Liver (tissue), 9 donors: ENCODE measurements around the gene SYNPO. TPM values are rescaled to one million over a fixed set of nuclear protein-coding genes. Genes with fewer than 3 reads are reported as not detected.

Source experiments
- DNase-seq: peaks from one replicate; pipeline ENCODE4 v3.0.0-alpha.2; 2017; ENCODE audit warnings: low spot score
- H3K27ac ChIP-seq, 2 donors: one replicate each; pipeline ENCODE4 v1.7.0; 2013; ENCODE audit warnings: inconsistent platforms in 2 of 2, low read length in 2 of 2, control low read depth in 1 of 2, low read depth in 1 of 2, mild to moderate bottlenecking in 1 of 2
- H3K27me3 ChIP-seq, 4 donors: one replicate each; pipeline versions ENCODE4 v1.6.1 to v1.7.0; 2013; ENCODE audit warnings: low read length in 3 of 4, inconsistent platforms in 1 of 4, mild to moderate bottlenecking in 1 of 4, moderate library complexity in 1 of 4; ENCODE audit not compliant: control insufficient read depth in 4 of 4, insufficient read depth in 4 of 4
- H3K36me3 ChIP-seq, 4 donors: one replicate each; pipeline versions ENCODE4 v1.6.1 to v1.7.0; 2013; ENCODE audit warnings: low read length in 3 of 4, mild to moderate bottlenecking in 3 of 4, low read depth in 1 of 4, moderate library complexity in 1 of 4; ENCODE audit not compliant: control insufficient read depth in 4 of 4, insufficient read depth in 3 of 4
- H3K4me1 ChIP-seq, 4 donors: one replicate each; pipeline versions ENCODE4 v1.6.1 to v1.7.0; 2013; ENCODE audit warnings: low read length in 3 of 4, mild to moderate bottlenecking in 3 of 4, moderate library complexity in 1 of 4; ENCODE audit not compliant: control insufficient read depth in 4 of 4, insufficient read depth in 4 of 4
- H3K4me3 ChIP-seq, 3 donors: one replicate each; pipeline versions ENCODE4 v1.6.1 to v1.7.0; 2013; ENCODE audit warnings: low read length in 3 of 3, control low read depth in 1 of 3, low read depth in 1 of 3, mild to moderate bottlenecking in 1 of 3
- H3K9ac ChIP-seq, 2 donors: one replicate each; pipeline ENCODE4 v1.7.0; 2013; ENCODE audit warnings: low read length in 2 of 2, mild to moderate bottlenecking in 2 of 2, moderate library complexity in 2 of 2, control low read depth in 1 of 2, low read depth in 1 of 2
- H3K9me3 ChIP-seq, 4 donors: one replicate each; pipeline versions ENCODE4 v1.6.1 to v1.7.0; 2013; ENCODE audit warnings: low read length in 3 of 4; ENCODE audit not compliant: control insufficient read depth in 4 of 4
- CTCF ChIP-seq: fragments of 150-350 bp; IDR thresholded peaks from 2 replicates; pipeline ENCODE4 v1.5.1; 2017; ENCODE audit warnings: improper control_type of control experiment, low read depth, low read length; ENCODE audit not compliant: missing input control
- EGR1 ChIP-seq, 2 donors: IDR thresholded peaks; 2 replicates each; pipeline ENCODE4 v1.6.1; 2016 to 2018; ENCODE audit warnings: antibody characterized with exemption in 2 of 2, low read depth in 2 of 2
- FOXA1 ChIP-seq: IDR thresholded peaks from 2 replicates; pipeline ENCODE4 v1.6.1; 2016; ENCODE audit warnings: antibody characterized with exemption
- FOXA2 ChIP-seq: IDR thresholded peaks from 2 replicates; pipeline ENCODE4 v1.6.1; 2016; ENCODE audit warnings: antibody characterized with exemption
- GABPA ChIP-seq, 2 donors: IDR thresholded peaks in 1 of 2; conservative IDR thresholded peaks in 1 of 2; 2 replicates each; pipeline ENCODE4 v1.6.1; 2016; ENCODE audit warnings: antibody characterized with exemption in 2 of 2, mild to moderate bottlenecking in 1 of 2, moderate library complexity in 1 of 2
- HNF4G ChIP-seq: IDR thresholded peaks from 2 replicates; pipeline ENCODE4 v1.6.1; 2016; ENCODE audit warnings: antibody characterized with exemption
- JUND ChIP-seq, 2 donors: IDR thresholded peaks; 2 replicates each; pipeline ENCODE4 v1.6.1; 2016; ENCODE audit warnings: antibody characterized with exemption in 2 of 2
- MAX ChIP-seq: IDR thresholded peaks from 2 replicates; pipeline ENCODE4 v1.6.1; 2016; ENCODE audit warnings: antibody characterized with exemption
- NR2F2 ChIP-seq: IDR thresholded peaks from 2 replicates; pipeline ENCODE4 v1.6.1; 2016; ENCODE audit warnings: antibody characterized with exemption
- RAD21 ChIP-seq, 2 donors: IDR thresholded peaks; 2 replicates each; pipeline ENCODE4 v1.6.1; 2016; ENCODE audit warnings: antibody characterized with exemption in 2 of 2, mild to moderate bottlenecking in 2 of 2
- REST ChIP-seq: IDR thresholded peaks from 2 replicates; pipeline ENCODE4 v1.6.1; 2016; ENCODE audit warnings: antibody characterized with exemption, mild to moderate bottlenecking
- RXRA ChIP-seq, 2 donors: IDR thresholded peaks; 2 replicates each; pipeline ENCODE4 v1.6.1; 2017 to 2018; ENCODE audit warnings: antibody characterized with exemption in 2 of 2, mild to moderate bottlenecking in 1 of 2
- SP1 ChIP-seq: IDR thresholded peaks from 2 replicates; pipeline ENCODE4 v1.6.1; 2018; ENCODE audit warnings: antibody characterized with exemption, mild to moderate bottlenecking
- TAF1 ChIP-seq: conservative IDR thresholded peaks from 2 replicates; pipeline ENCODE4 v1.6.1; 2016; ENCODE audit warnings: antibody characterized with exemption, mild to moderate bottlenecking
- YY1 ChIP-seq: IDR thresholded peaks from 2 replicates; pipeline ENCODE4 v1.6.1; 2016; ENCODE audit warnings: antibody characterized with exemption, mild to moderate bottlenecking
- ZBTB33 ChIP-seq: IDR thresholded peaks from 2 replicates; pipeline ENCODE4 v1.6.1; 2016; ENCODE audit warnings: antibody characterized with exemption
- WGBS: extraction: QIAGEN DNeasy Blood & Tissue Kit; methylation state at CpG from one replicate; pipeline ENCODE4 v1.1.7; 2013; 5-methylcytosine and 5-hydroxymethylcytosine counted together
- polyA plus RNA-seq, 2 donors: library from polyadenylated mRNA; stranded (reverse) in 1 of 2; unstranded in 1 of 2; fragments of 200-250 nt in 1 of 2; fragments of >200 nt in 1 of 2; fragmentation: Nextera tagmentation in 1 of 2; extraction: Ambion mirVana in 1 of 2; gene quantifications; one replicate each; pipeline versions ENCODE4 v1.2.1 to v1.2.3, GENCODE V29; 2013 to 2015
- total RNA-seq, 2 donors: library from RNA; depleted of rRNA; stranded (reverse); fragments of >200 nt; gene quantifications; one replicate each; pipeline ENCODE4 v1.2.3, GENCODE V29; 2014
- TF ChIP-seq, protein P1 (sequence below): IDR thresholded peaks from 2 replicates; pipeline ENCODE4 v1.6.1; 2016; ENCODE audit warnings: antibody characterized with exemption
- donor health status: healthy.
- donor health status: healthy.
- donor health status: healthy.
- donor health status: healthy.
- donor health status: healthy.

Gene SYNPO
- total and polyA plus RNA-seq, 4 donors, result 1.1 to 36.6 (median 10.7) TPM

DNA sequence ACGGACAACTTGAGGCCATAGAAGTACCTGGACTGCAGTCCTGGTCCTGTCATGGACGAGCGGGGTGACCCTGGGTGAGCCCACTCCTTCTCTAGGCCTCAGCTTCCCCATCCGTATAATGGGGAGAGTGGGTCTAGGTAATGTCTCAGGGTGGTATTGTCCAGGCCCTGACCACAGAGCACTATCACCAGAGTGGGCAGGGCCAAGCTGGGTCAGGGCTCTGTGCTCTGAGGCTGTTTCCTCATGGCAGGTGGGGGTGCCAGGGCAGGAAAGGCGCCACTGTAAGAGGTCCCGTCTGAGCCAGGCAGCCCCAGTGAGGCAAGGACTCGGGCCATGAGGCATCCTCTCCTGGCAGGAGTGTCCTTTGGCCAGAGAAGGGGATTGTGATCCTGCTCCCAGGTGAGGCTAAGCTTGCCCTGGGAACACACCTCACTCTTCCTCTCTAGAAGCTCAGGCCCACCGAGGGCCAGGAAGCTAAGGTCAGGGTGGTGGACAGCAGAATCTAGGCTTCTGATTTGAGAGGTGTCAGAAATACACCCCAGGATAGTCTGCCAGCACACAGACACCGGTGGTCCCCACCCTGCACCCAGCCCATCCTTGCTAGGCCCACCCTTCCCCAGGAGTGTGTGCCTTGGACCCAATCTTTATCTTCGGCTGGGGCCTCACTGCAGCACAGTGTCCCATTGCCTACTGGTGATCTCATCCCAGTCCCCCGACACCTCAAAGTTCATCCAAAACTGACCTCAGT is 19.1 kb downstream of the SYNPO start:
- no peaks in the 10 kb centered on the region for H3K9me3 ChIP-seq
- peaks cover 13 to 23% (median 21%) of the 10 kb centered on the region in 4 donors for H3K4me1 ChIP-seq
- TF ChIP-seq RAD21 (IDR thresholded peaks at IDR 0.05), result no peak
- no peak for TF ChIP-seq FOXA1
- TF ChIP-seq EGR1 (IDR thresholded peaks at IDR 0.05; ENCODE audit: low read depth in 2 of 2), result no peak
- no peak for TF ChIP-seq MAX
- TF ChIP-seq SP1, result no peak
- no peak for TF ChIP-seq GABPA (IDR thresholded peaks at IDR 0.05 in 1 of 2, conservative IDR thresholded peaks at IDR 0.05 in 1 of 2)
- TF ChIP-seq REST, result no peak
- no peak for TF ChIP-seq TAF1
- TF ChIP-seq NR2F2, result no peak
- no peak for TF ChIP-seq RXRA (IDR thresholded peaks at IDR 0.05)
- no peak for TF ChIP-seq JUND (IDR thresholded peaks at IDR 0.05)
- TF ChIP-seq FOXA2, result no peak
- TF ChIP-seq, protein P1, sequence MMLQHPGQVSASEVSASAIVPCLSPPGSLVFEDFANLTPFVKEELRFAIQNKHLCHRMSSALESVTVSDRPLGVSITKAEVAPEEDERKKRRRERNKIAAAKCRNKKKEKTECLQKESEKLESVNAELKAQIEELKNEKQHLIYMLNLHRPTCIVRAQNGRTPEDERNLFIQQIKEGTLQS, result no peak
- no peak for TF ChIP-seq CTCF
- no peak for TF ChIP-seq HNF4G
- TF ChIP-seq YY1, result no peak
- no peak for TF ChIP-seq ZBTB33
- DNase-seq, result no peak
- no peaks in the 10 kb centered on the region for H3K27me3 ChIP-seq
- H3K27ac ChIP-seq, result no peak overlapping the region
- no peak overlapping the region for H3K9ac ChIP-seq
- no peak overlapping the region for H3K4me3 ChIP-seq
- 82% methylated on average over 11 of the region's 11 CpGs for WGBS
- no peaks in the 10 kb centered on the region for H3K36me3 ChIP-seq
